SK-N-SH (cell line): ENCODE measurements around the gene ABHD8. TPM values are rescaled to one million over a fixed set of nuclear protein-coding genes. Genes with fewer than 3 reads are reported as not detected.

Experiments
- CTCF ChIA-PET: fragments of 300-600, 350-600 bp; formaldehyde crosslinking; extraction: SDS; loops from one replicate; lab custom pipeline; 2021; lab: Yijun Ruan, JAX
- POLR2A ChIA-PET: fragments of 350-600 bp; sonication (Branson Sonifier 250); formaldehyde crosslinking; extraction: SDS; loops from one replicate; lab custom pipeline; 2020; ENCODE audit warnings: antibody characterized with exemption, inconsistent platforms; lab: Yijun Ruan, JAX
- DNase-seq: peaks from one replicate; pipeline ENCODE4 v3.0.0; 2012
- H2AFZ ChIP-seq: fragments of 200-600 bp; sonication (generic); 2 replicates; pipeline ENCODE4 v1.8.1; 2016; ENCODE audit warnings: antibody characterized with exemption, mild to moderate bottlenecking, low read depth
- H3F3A ChIP-seq: fragments of 200-600 bp; sonication (generic); replicated peaks from 2 replicates; pipeline ENCODE3; 2016; ENCODE audit warnings: antibody characterized with exemption, mild to moderate bottlenecking; ENCODE audit not compliant: insufficient read depth
- H3K27ac ChIP-seq, 2 experiments: fragments of 200-500 bp in 1 of 2; fragments of 200-600 bp in 1 of 2; sonication (Bioruptor generic) in 1 of 2; sonication (generic), shearing (Covaris generic) in 1 of 2; 2 replicates each; pipeline versions ENCODE4 v1.5.1 to v1.6.1; 2014 to 2016; ENCODE audit warnings: low read depth in 2 of 2, inconsistent platforms in 1 of 2, low read length in 1 of 2, mild to moderate bottlenecking in 1 of 2, mixed read lengths in 1 of 2
- H3K27me3 ChIP-seq: fragments of 200-600 bp; sonication (generic), shearing (Covaris generic); 2 replicates; pipeline ENCODE4 v1.6.1; 2016; ENCODE audit warnings: mixed run types; ENCODE audit not compliant: insufficient read depth
- H3K36me3 ChIP-seq, 2 experiments: fragments of 200-500 bp in 1 of 2; fragments of 200-600 bp in 1 of 2; sonication (Bioruptor generic) in 1 of 2; sonication (generic) in 1 of 2; replicated peaks in 1 of 2; 2 replicates each; pipeline versions ENCODE3 to v1.5.1; 2014 to 2016; ENCODE audit warnings: low read length in 1 of 2, mild to moderate bottlenecking in 1 of 2; ENCODE audit not compliant: insufficient read depth in 2 of 2, control insufficient read depth in 1 of 2
- H3K4me1 ChIP-seq, 2 experiments: fragments of 200-500 bp in 1 of 2; fragments of 200-600 bp in 1 of 2; sonication (Bioruptor generic) in 1 of 2; sonication (generic), shearing (Covaris generic) in 1 of 2; 2 replicates each; pipeline versions ENCODE4 v1.5.1 to v1.6.1; 2014 to 2016; ENCODE audit warnings: low read depth in 1 of 2, low read length in 1 of 2, mixed run types in 1 of 2; ENCODE audit not compliant: insufficient read depth in 2 of 2, control insufficient read depth in 1 of 2
- H3K4me2 ChIP-seq: fragments of 200-600 bp; sonication (generic), shearing (Covaris generic); 2 replicates; pipeline ENCODE4 v1.6.1; 2017; ENCODE audit warnings: mixed run types
- H3K4me3 ChIP-seq, 2 experiments: fragments of 200-500 bp in 1 of 2; fragments of 200-600 bp in 1 of 2; sonication (Bioruptor generic) in 1 of 2; sonication (generic), shearing (Covaris generic) in 1 of 2; 2 replicates each; pipeline versions ENCODE4 v1.5.1 to v1.8.1; 2014 to 2016; ENCODE audit warnings: low read depth in 2 of 2, inconsistent platforms in 1 of 2, low read length in 1 of 2, mild to moderate bottlenecking in 1 of 2, mixed read lengths in 1 of 2, moderate library complexity in 1 of 2
- H3K79me2 ChIP-seq: fragments of 200-600 bp; sonication (generic); 2 replicates; pipeline ENCODE4 v1.8.1; 2017; ENCODE audit warnings: mild to moderate bottlenecking; ENCODE audit not compliant: insufficient read depth
- H3K9ac ChIP-seq: fragments of 200-600 bp; sonication (generic); 2 replicates; pipeline ENCODE4 v1.6.1; 2017; ENCODE audit warnings: mixed run types
- H3K9me2 ChIP-seq: fragments of 200-600 bp; sonication (generic); 2 replicates; pipeline ENCODE4 v1.6.1; 2017; ENCODE audit warnings: mixed run types
- H3K9me3 ChIP-seq: fragments of 200-600 bp; sonication (generic); 2 replicates; pipeline ENCODE4 v1.6.1; 2017; ENCODE audit warnings: mixed run types, mild to moderate bottlenecking, moderate library complexity
- H4K20me1 ChIP-seq: fragments of 200-600 bp; sonication (generic); 2 replicates; pipeline ENCODE4 v1.6.1; 2017; ENCODE audit warnings: mild to moderate bottlenecking, mixed run types; ENCODE audit not compliant: insufficient read depth
- ELF1 ChIP-seq: IDR thresholded peaks from 2 replicates; pipeline ENCODE4 v1.4.0; 2012
- EP300 ChIP-seq, 2 experiments: IDR thresholded peaks; 2 replicates each; pipeline versions ENCODE4 v1.4.0 to v1.6.1; 2012; ENCODE audit warnings: borderline replicate concordance in 1 of 2, low read depth in 1 of 2, low read length in 1 of 2
- EZH2phosphoT487 ChIP-seq: fragments of 200-600 bp; sonication (generic); IDR thresholded peaks from 2 replicates; pipeline ENCODE4 v1.6.1; 2017; ENCODE audit warnings: low read depth, mixed run types, mild to moderate bottlenecking, antibody characterized with exemption, moderate library complexity, borderline replicate concordance
- FOXJ3 ChIP-seq: sonication (generic); formaldehyde crosslinking; IDR thresholded peaks from 2 replicates; pipeline ENCODE4 v1.5.1; 2020; ENCODE audit warnings: mild to moderate bottlenecking, missing genetic modification reagents
- FOXM1 ChIP-seq: IDR thresholded peaks from 2 replicates; pipeline ENCODE4 v1.4.0; 2012; ENCODE audit warnings: low read depth, mild to moderate bottlenecking
- GABPA ChIP-seq: IDR thresholded peaks from 2 replicates; pipeline ENCODE4 v1.4.0; 2012; ENCODE audit warnings: low read depth, mild to moderate bottlenecking
- GATA2 ChIP-seq: sonication (generic); formaldehyde crosslinking; IDR thresholded peaks from 2 replicates; pipeline ENCODE4 v1.5.0; 2020; ENCODE audit warnings: mild to moderate bottlenecking, missing genetic modification reagents
- JUND ChIP-seq: IDR thresholded peaks from 2 replicates; pipeline ENCODE4 v1.4.0; 2012
- MEF2A ChIP-seq: IDR thresholded peaks from 2 replicates; pipeline ENCODE4 v1.4.0; 2012; ENCODE audit warnings: low read depth, borderline replicate concordance
- MXI1 ChIP-seq: IDR thresholded peaks from 2 replicates; pipeline ENCODE4 v1.6.1; 2012; ENCODE audit warnings: mild to moderate bottlenecking, low read depth, low read length, improper control_type of control experiment
- NFIC ChIP-seq: IDR thresholded peaks from 2 replicates; pipeline ENCODE4 v1.4.0; 2012; ENCODE audit warnings: borderline replicate concordance
- POLR2AphosphoS5 ChIP-seq: IDR thresholded peaks from 2 replicates; pipeline ENCODE4 v1.6.1; 2012; ENCODE audit warnings: low read depth, low read length
- RAD21 ChIP-seq: IDR thresholded peaks from 2 replicates; pipeline ENCODE4 v1.6.1; 2012; ENCODE audit warnings: mild to moderate bottlenecking, low read length
- RCOR1 ChIP-seq: fragments of 150-350 bp; IDR thresholded peaks from 2 replicates; pipeline ENCODE4 v1.6.1; 2017; ENCODE audit warnings: antibody characterized with exemption, low read length
- RFX5 ChIP-seq: IDR thresholded peaks from 2 replicates; pipeline ENCODE4 v1.6.1; 2012; ENCODE audit warnings: mild to moderate bottlenecking, improper control_type of control experiment, low read length
- RXRA ChIP-seq: IDR thresholded peaks from 2 replicates; pipeline ENCODE4 v1.4.0; 2012; ENCODE audit warnings: low read depth, mild to moderate bottlenecking, borderline replicate concordance
- SIN3A ChIP-seq: IDR thresholded peaks from 2 replicates; pipeline ENCODE4 v1.6.1; 2012; ENCODE audit warnings: low read depth, mild to moderate bottlenecking, low read length, moderate library complexity, borderline replicate concordance
- SMC3 ChIP-seq: IDR thresholded peaks from 2 replicates; pipeline ENCODE4 v1.6.1; 2012; ENCODE audit warnings: low read depth, low read length, improper control_type of control experiment
- TCF12 ChIP-seq: IDR thresholded peaks from 2 replicates; pipeline ENCODE4 v1.4.0; 2012
- YY1 ChIP-seq: IDR thresholded peaks from 2 replicates; pipeline ENCODE4 v1.4.0; 2012; ENCODE audit warnings: low read depth, mild to moderate bottlenecking
- WGBS: methylation state at CpG from one replicate; pipeline ENCODE4 v1.1.6; 2017; ENCODE audit warnings: low lambda C conversion rate; 5-methylcytosine and 5-hydroxymethylcytosine counted together
- polyA plus RNA-seq, 3 experiments: library from polyadenylated mRNA; depleted of rRNA; stranded (reverse); fragments of >200 nt; gene quantifications; 2 replicates each; pipeline ENCODE4 v1.2.3, GENCODE V29; 2012
- TF ChIP-seq, protein P1 (sequence below): fragments of 150-350 bp; IDR thresholded peaks from 2 replicates; pipeline ENCODE4 v1.6.1; 2017; ENCODE audit warnings: antibody characterized with exemption, low read length, low read depth, borderline replicate concordance
- TF ChIP-seq, protein P2 (sequence below): IDR thresholded peaks from 2 replicates; pipeline ENCODE4 v1.4.0; 2012; ENCODE audit warnings: low read depth, borderline replicate concordance
- TF ChIP-seq, protein P3 (sequence below): fragments of 150-350 bp; IDR thresholded peaks from 2 replicates; pipeline ENCODE4 v1.6.1; 2016; ENCODE audit warnings: mild to moderate bottlenecking, low read depth, low read length
- TF ChIP-seq, protein P4 (sequence below): IDR thresholded peaks from 2 replicates; pipeline ENCODE4 v1.4.0; 2012; ENCODE audit warnings: low read depth, borderline replicate concordance
- TF ChIP-seq, protein P5 (sequence below): IDR thresholded peaks from 2 replicates; pipeline ENCODE4; 2012

Gene ABHD8, protein sequence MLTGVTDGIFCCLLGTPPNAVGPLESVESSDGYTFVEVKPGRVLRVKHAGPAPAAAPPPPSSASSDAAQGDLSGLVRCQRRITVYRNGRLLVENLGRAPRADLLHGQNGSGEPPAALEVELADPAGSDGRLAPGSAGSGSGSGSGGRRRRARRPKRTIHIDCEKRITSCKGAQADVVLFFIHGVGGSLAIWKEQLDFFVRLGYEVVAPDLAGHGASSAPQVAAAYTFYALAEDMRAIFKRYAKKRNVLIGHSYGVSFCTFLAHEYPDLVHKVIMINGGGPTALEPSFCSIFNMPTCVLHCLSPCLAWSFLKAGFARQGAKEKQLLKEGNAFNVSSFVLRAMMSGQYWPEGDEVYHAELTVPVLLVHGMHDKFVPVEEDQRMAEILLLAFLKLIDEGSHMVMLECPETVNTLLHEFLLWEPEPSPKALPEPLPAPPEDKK
- polyA plus RNA-seq (2012; rRNA removed), result 10.6 and 11.1 TPM in 2 replicates
- 4.6 and 9.1 TPM in 2 replicates for polyA plus RNA-seq (2012; cell fraction: cytosol; rRNA removed)
- 6.7 and 21.3 TPM in 2 replicates for polyA plus RNA-seq (2012; cell fraction: nucleus; rRNA removed)

DNA sequence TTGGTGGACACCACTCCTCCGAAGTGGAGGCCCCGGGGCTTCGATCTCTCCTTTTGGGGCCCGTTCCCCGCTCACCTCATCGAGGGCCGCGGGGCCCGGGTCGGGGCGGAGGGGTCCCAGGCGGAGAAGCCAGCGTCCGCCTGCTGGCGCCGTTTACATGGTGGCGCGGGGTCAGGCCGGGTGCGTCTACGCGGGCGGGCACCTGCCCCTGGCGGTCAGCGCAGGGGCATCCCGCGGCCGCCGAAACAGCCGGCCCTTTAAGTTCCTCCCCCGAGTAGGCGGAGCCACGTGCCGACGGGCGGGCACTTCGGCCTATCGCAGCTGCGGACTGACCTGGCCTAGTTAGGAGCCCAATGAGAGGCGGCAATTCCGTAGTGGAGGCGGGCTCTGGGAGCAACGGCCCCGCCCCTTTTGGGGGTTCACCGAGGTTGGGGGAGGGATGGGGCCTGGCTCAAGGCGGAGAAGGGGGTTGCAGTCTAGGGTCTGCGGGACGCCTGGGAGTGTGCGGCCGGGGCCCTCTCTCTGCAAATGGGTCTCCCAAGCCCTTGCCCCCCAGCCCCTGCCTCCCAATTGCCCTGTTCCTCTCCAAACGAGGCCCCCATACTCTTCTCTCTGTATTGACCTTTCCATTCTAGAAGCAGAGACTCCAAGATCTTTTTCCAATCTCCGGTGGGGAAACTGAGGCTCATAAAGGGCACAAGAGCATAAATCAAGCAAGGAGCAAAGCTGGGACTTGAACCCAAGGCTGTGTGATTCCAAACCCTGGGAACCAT is at the start of gene ABHD8:
Gene ABHD8 (minus strand): TSS at position 259 of the 773 bp plus-strand sequence. CDS start 1,809 bp downstream, outside the sequence.
- H3K4me2 ChIP-seq, result peak within 1 kb of the TSS; percentile 87
- peaks cover 18% of the 10 kb centered on the region for H3F3A ChIP-seq
- no peaks in the 10 kb centered on the region for H3K36me3 ChIP-seq
- peaks cover 12 to 30% of the 10 kb centered on the region in 2 experiments; a peak in 3 of 4 replicates for H3K4me1 ChIP-seq
- ChIA-PET CTCF (interaction anchor here (0.7 to 2.5 kb wide), 5 partner anchors 10 to 83 kb away, joined by 3 to 17 read pairs (median 4); no protein-coding TSS in a partner anchor), POLR2A (interaction anchor here (0.7 to 2.2 kb wide), 4 partner anchors 11 to 516 kb away, joined by 3 to 4 read pairs (median 3); partner anchors contain the start of gene USE1)
- H3K27me3 ChIP-seq, result no peaks in the 10 kb centered on the region
- peak within 1 kb of the TSS in 1 of 2 experiments; percentile 77; a peak in 2 of 4 replicates for H3K27ac ChIP-seq
- H3K9me2 ChIP-seq, result no peaks in the 10 kb centered on the region
- H4K20me1 ChIP-seq, result no peaks in the 10 kb centered on the region
- DNase-seq, result peak; percentile 95
- H3K9ac ChIP-seq, result peak within 1 kb of the TSS; percentile 71
- peak within 1 kb of the TSS; percentile 72 to 73 for H3K4me3 ChIP-seq
- H2AFZ ChIP-seq, result peak within 1 kb of the TSS; percentile 90
- no peaks in the 10 kb centered on the region for H3K9me3 ChIP-seq
- H3K79me2 ChIP-seq, result peaks cover 21% of the 10 kb centered on the region
- WGBS, result 6% methylated on average over 15 of the region's 52 CpGs
- TF ChIP-seq RAD21 (no peak), MEF2A (no peak), YY1 (no peak), RXRA (no peak), SIN3A (no peak), JUND (no peak), FOXM1 (no peak), FOXJ3 (CRISPR knock-in tag) (no peak), GABPA (no peak), ELF1 (no peak), RFX5 (no peak), MXI1 (peak; percentile 47), TCF12 (no peak), EP300 (IDR thresholded peaks at IDR 0.05; ENCODE audit: borderline replicate concordance in 1 of 2, low read depth in 1 of 2, low read length in 1 of 2) (no peak), EZH2phosphoT487 (no peak), POLR2AphosphoS5 (peak; percentile 37; the same call in 1 of the 2 replicates), SMC3 (no peak), RCOR1 (no peak), GATA2 (CRISPR knock-in tag) (no peak), NFIC (no peak)
- TF ChIP-seq, protein P1, sequence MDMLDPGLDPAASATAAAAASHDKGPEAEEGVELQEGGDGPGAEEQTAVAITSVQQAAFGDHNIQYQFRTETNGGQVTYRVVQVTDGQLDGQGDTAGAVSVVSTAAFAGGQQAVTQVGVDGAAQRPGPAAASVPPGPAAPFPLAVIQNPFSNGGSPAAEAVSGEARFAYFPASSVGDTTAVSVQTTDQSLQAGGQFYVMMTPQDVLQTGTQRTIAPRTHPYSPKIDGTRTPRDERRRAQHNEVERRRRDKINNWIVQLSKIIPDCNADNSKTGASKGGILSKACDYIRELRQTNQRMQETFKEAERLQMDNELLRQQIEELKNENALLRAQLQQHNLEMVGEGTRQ, result peak; percentile 50; the same call in 1 of the 2 replicates
- TF ChIP-seq, protein P2, sequence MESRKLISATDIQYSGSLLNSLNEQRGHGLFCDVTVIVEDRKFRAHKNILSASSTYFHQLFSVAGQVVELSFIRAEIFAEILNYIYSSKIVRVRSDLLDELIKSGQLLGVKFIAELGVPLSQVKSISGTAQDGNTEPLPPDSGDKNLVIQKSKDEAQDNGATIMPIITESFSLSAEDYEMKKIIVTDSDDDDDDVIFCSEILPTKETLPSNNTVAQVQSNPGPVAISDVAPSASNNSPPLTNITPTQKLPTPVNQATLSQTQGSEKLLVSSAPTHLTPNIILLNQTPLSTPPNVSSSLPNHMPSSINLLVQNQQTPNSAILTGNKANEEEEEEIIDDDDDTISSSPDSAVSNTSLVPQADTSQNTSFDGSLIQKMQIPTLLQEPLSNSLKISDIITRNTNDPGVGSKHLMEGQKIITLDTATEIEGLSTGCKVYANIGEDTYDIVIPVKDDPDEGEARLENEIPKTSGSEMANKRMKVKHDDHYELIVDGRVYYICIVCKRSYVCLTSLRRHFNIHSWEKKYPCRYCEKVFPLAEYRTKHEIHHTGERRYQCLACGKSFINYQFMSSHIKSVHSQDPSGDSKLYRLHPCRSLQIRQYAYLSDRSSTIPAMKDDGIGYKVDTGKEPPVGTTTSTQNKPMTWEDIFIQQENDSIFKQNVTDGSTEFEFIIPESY, result no peak
- TF ChIP-seq, protein P3, sequence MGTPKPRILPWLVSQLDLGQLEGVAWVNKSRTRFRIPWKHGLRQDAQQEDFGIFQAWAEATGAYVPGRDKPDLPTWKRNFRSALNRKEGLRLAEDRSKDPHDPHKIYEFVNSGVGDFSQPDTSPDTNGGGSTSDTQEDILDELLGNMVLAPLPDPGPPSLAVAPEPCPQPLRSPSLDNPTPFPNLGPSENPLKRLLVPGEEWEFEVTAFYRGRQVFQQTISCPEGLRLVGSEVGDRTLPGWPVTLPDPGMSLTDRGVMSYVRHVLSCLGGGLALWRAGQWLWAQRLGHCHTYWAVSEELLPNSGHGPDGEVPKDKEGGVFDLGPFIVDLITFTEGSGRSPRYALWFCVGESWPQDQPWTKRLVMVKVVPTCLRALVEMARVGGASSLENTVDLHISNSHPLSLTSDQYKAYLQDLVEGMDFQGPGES, result peak; percentile 74
- TF ChIP-seq, protein P4, sequence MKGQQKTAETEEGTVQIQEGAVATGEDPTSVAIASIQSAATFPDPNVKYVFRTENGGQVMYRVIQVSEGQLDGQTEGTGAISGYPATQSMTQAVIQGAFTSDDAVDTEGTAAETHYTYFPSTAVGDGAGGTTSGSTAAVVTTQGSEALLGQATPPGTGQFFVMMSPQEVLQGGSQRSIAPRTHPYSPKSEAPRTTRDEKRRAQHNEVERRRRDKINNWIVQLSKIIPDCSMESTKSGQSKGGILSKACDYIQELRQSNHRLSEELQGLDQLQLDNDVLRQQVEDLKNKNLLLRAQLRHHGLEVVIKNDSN, result peak; percentile 79
- TF ChIP-seq, protein P5, sequence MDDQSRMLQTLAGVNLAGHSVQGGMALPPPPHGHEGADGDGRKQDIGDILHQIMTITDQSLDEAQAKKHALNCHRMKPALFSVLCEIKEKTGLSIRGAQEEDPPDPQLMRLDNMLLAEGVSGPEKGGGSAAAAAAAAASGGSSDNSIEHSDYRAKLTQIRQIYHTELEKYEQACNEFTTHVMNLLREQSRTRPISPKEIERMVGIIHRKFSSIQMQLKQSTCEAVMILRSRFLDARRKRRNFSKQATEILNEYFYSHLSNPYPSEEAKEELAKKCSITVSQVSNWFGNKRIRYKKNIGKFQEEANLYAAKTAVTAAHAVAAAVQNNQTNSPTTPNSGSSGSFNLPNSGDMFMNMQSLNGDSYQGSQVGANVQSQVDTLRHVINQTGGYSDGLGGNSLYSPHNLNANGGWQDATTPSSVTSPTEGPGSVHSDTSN, result peak; percentile 100
